Activated CD4-positive, alpha-beta T cell treated with anti-CD3 and anti-CD28 coated beads, Interleukin-2, Interleukin-6, amounts not matched to agents 100 ng/mL and 50 ng/mL, durations not matched to agents 16 hours and 8 hours (primary cell): ENCODE measurements around the gene WDFY1.

Experiments
- DNase-seq: peaks from one replicate; pipeline ENCODE4 v3.0.0-alpha.2; 2020

Gene WDFY1

GRCh38 chr2:223929571-223930102, 15.5 kb downstream of the WDFY1 start:
- DNase-seq = peak; percentile 64

- DNase-seq = no peak
These were observed 16.8 kb downstream of the WDFY1 start for GRCh38 chr2:223928113-223929006.

GRCh38 chr2:223925106-223925505, 20.0 kb downstream of the WDFY1 start:
- no peak for DNase-seq

- no peak for DNase-seq
These were observed 21.2 kb downstream of the WDFY1 start for GRCh38 chr2:223923976-223924375.

GRCh38 chr2:223922308-223922707, 22.8 kb downstream of the WDFY1 start:
- no peak for DNase-seq

GRCh38 chr2:223921204-223921603, 23.9 kb downstream of the WDFY1 start:
- no peak for DNase-seq

GRCh38 chr2:223920109-223920508, 25.0 kb downstream of the WDFY1 start:
- no peak for DNase-seq

GRCh38 chr2:223918671-223919134, 26.4 kb downstream of the WDFY1 start:
- DNase-seq = no peak

GRCh38 chr2:223916181-223916920, 28.8 kb downstream of the WDFY1 start:
- no peak for DNase-seq

- no peak for DNase-seq
These were observed 30.1 kb downstream of the WDFY1 start for GRCh38 chr2:223915071-223915470.

- no peak for DNase-seq
These were observed 30.8 kb downstream of the WDFY1 start for GRCh38 chr2:223914324-223914723.

GRCh38 chr2:223909001-223909741, 36.0 kb downstream of the WDFY1 start:
- DNase-seq = no peak

GRCh38 chr2:223908304-223908998, 36.7 kb downstream of the WDFY1 start:
- no peak for DNase-seq

GRCh38 chr2:223905996-223906395, 39.1 kb downstream of the WDFY1 start:
- no peak for DNase-seq

GRCh38 chr2:223901854-223902253, 43.3 kb downstream of the WDFY1 start:
- no peak for DNase-seq

GRCh38 chr2:223901311-223901710, 43.8 kb downstream of the WDFY1 start:
- no peak for DNase-seq

- no peak for DNase-seq
These were observed 44.6 kb downstream of the WDFY1 start for GRCh38 chr2:223900531-223900930.

- DNase-seq = no peak
These were observed 45.1 kb downstream of the WDFY1 start for GRCh38 chr2:223900066-223900465.

GRCh38 chr2:223897669-223898330, 47.3 kb downstream of the WDFY1 start:
- DNase-seq = peak; percentile 70

- peak; percentile 81 for DNase-seq
These were observed 48.3 kb downstream of the WDFY1 start for GRCh38 chr2:223896833-223897311.

GRCh38 chr2:223894968-223895367, 50.2 kb downstream of the WDFY1 start:
- no peak for DNase-seq

GRCh38 chr2:223894009-223894408, 51.1 kb downstream of the WDFY1 start:
- DNase-seq = no peak
